Measurements from ENCODE around the gene BABAM2.

GRCh38 chr2:28279371-28279770 is 388.8 kb downstream of the BABAM2 start:
- TF ChIP-seq EZH2 (IDR thresholded peaks at IDR 0.05) (no peak), EZH2phosphoT487 (IDR thresholded peaks at IDR 0.05) (no peak)
- TF ChIP-seq, protein P1, sequence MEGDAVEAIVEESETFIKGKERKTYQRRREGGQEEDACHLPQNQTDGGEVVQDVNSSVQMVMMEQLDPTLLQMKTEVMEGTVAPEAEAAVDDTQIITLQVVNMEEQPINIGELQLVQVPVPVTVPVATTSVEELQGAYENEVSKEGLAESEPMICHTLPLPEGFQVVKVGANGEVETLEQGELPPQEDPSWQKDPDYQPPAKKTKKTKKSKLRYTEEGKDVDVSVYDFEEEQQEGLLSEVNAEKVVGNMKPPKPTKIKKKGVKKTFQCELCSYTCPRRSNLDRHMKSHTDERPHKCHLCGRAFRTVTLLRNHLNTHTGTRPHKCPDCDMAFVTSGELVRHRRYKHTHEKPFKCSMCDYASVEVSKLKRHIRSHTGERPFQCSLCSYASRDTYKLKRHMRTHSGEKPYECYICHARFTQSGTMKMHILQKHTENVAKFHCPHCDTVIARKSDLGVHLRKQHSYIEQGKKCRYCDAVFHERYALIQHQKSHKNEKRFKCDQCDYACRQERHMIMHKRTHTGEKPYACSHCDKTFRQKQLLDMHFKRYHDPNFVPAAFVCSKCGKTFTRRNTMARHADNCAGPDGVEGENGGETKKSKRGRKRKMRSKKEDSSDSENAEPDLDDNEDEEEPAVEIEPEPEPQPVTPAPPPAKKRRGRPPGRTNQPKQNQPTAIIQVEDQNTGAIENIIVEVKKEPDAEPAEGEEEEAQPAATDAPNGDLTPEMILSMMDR (IDR thresholded peaks at IDR 0.05) = no peak

All from neural progenitor cell (in vitro differentiated cells).